Measurements from ENCODE around the gene ENPP6.

- no peak for TF ChIP-seq POLR2A (IDR thresholded peaks at IDR 0.05; ENCODE audit: low read depth, low read length)
- TF ChIP-seq TAF1 (IDR thresholded peaks at IDR 0.05; ENCODE audit: borderline replicate concordance, low read depth, low read length): no peak
- no peak for TF ChIP-seq POLR2AphosphoS5 (IDR thresholded peaks at IDR 0.05; ENCODE audit: low read depth, low read length)
Observed at GRCh38 chr4:184102488-184102887, 115.2 kb downstream of the ENPP6 start.
